Measurements from ENCODE around the gene PKDCC. TPM values are rescaled to one million over a fixed set of nuclear protein-coding genes. Genes with fewer than 3 reads are reported as not detected.

PKDCC gene
- total RNA-seq, 4 donors from 2014 or later, result 152 to 246 (median 186) TPM

- TF ChIP-seq POLR2A (IDR thresholded peaks at IDR 0.05) (peak in 1 of 2 donors; percentile 32), CTCF (IDR thresholded peaks at IDR 0.05 in 4 of 5, conservative IDR thresholded peaks at IDR 0.05 in 1 of 5) (peak in 3 of 5 experiments; percentile 28 to 44 (median 44))
- peaks cover 39 to 42% of the 10 kb centered on the region in 2 donors for H3K4me1 ChIP-seq
- intact Hi-C loops (cut with DNase I; ENCODE audit: low total_unique reads) (loop anchor here (1.0 to 10.0 kb wide), 4 partner anchors 18 to 682 kb away; no protein-coding TSS in a partner anchor), in situ Hi-C loops (cut with MboI; ENCODE audit: low sequenced_read_pairs in 4 of 4) (no loop called here)
- no peaks in the 10 kb centered on the region for H3K9me3 ChIP-seq
- no peaks in the 10 kb centered on the region for H3K36me3 ChIP-seq
- peak overlapping the region; percentile 86 to 94 (median 90) for H3K27ac ChIP-seq
- no peak overlapping the region for H3K4me3 ChIP-seq
- no peaks in the 10 kb centered on the region for H3K27me3 ChIP-seq
- ATAC-seq, result peak; percentile 87 to 88
- peak; percentile 91 to 98 for DNase-seq
These were observed 24.7 kb downstream of the PKDCC start for GRCh38 chr2:42072349-42073118.

GRCh38 chr2:42073739-42074503, 26.1 kb downstream of the PKDCC start:
- no peak for TF ChIP-seq POLR2A (IDR thresholded peaks at IDR 0.05)
- TF ChIP-seq CTCF (IDR thresholded peaks at IDR 0.05 in 4 of 5, conservative IDR thresholded peaks at IDR 0.05 in 1 of 5), result no peak
- peaks cover 39 to 40% of the 10 kb centered on the region in 2 donors for H3K4me1 ChIP-seq
- ATAC-seq (peak; percentile 15 to 29), DNase-seq (peak in 1 of 2 donors; percentile 70)
- peak overlapping the region; percentile 86 to 94 (median 90) for H3K27ac ChIP-seq
- intact Hi-C loops (cut with DNase I; ENCODE audit: low total_unique reads) (loop anchor here (2.0 to 10.0 kb wide), 2 partner anchors 223 to 681 kb away; no protein-coding TSS in a partner anchor), in situ Hi-C loops (cut with MboI; ENCODE audit: low sequenced_read_pairs in 4 of 4) (no loop called here)
- H3K27me3 ChIP-seq, result no peaks in the 10 kb centered on the region
- no peak overlapping the region for H3K4me3 ChIP-seq
- no peaks in the 10 kb centered on the region for H3K36me3 ChIP-seq
- no peaks in the 10 kb centered on the region for H3K9me3 ChIP-seq

GRCh38 chr2:42074661-42075060, 26.8 kb downstream of the PKDCC start:
- no peak overlapping the region for H3K4me3 ChIP-seq
- no peaks in the 10 kb centered on the region for H3K36me3 ChIP-seq
- intact Hi-C loops (cut with DNase I; ENCODE audit: low total_unique reads) (loop anchor here (10.0 kb wide), 1 partner anchor 680 kb away; no protein-coding TSS in a partner anchor), in situ Hi-C loops (cut with MboI; ENCODE audit: low sequenced_read_pairs in 4 of 4) (no loop called here)
- no peak for DNase-seq
- no peak for ATAC-seq
- H3K4me1 ChIP-seq, result peaks cover 39 to 40% of the 10 kb centered on the region in 2 donors
- H3K27ac ChIP-seq, result peak overlapping the region in 2 of 4 donors; percentile 87 to 94
- no peaks in the 10 kb centered on the region for H3K9me3 ChIP-seq
- H3K27me3 ChIP-seq, result no peaks in the 10 kb centered on the region
- TF ChIP-seq CTCF (IDR thresholded peaks at IDR 0.05 in 4 of 5, conservative IDR thresholded peaks at IDR 0.05 in 1 of 5), result no peak
- no peak for TF ChIP-seq POLR2A (IDR thresholded peaks at IDR 0.05)

GRCh38 chr2:42076357-42077225, 28.8 kb downstream of the PKDCC start:
- intact Hi-C loops (cut with DNase I; ENCODE audit: low total_unique reads), result loop anchor here (10.0 kb wide), 1 partner anchor 678 kb away; no protein-coding TSS in a partner anchor
- Histone ChIP-seq H3K9me3 (no peaks in the 10 kb centered on the region), H3K4me3 (no peak overlapping the region), H3K4me1 (peaks cover 36 to 38% of the 10 kb centered on the region in 2 donors), H3K36me3 (no peaks in the 10 kb centered on the region), H3K27me3 (no peaks in the 10 kb centered on the region), H3K27ac (no peak overlapping the region)
- in situ Hi-C loops (cut with MboI; ENCODE audit: low sequenced_read_pairs in 4 of 4), result no loop called here
- ATAC-seq (no peak), DNase-seq (no peak)
- TF ChIP-seq CTCF (IDR thresholded peaks at IDR 0.05 in 4 of 5, conservative IDR thresholded peaks at IDR 0.05 in 1 of 5) (no peak), POLR2A (IDR thresholded peaks at IDR 0.05) (no peak)
